Hepatocyte (in vitro differentiated cells): ENCODE results near the gene CDH11. TPM values are rescaled to one million over a fixed set of nuclear protein-coding genes. Genes with fewer than 3 reads are reported as not detected.
A peak's percentile ranks its signal among the peaks of the same experiment; 100 is the strongest.

Experiments
- DNase-seq: peaks from one replicate; pipeline ENCODE4 v3.0.0-alpha.2; 2016; ENCODE audit warnings: low spot score
- H2AFZ ChIP-seq: fragments of 200-600 bp; sonication (generic); 2 replicates; pipeline ENCODE4 v1.6.0; 2016; ENCODE audit warnings: antibody characterized with exemption, mild to moderate bottlenecking
- H3K27ac ChIP-seq: fragments of 200-600 bp; sonication (generic); 2 replicates; pipeline ENCODE4 v1.5.1; 2016; ENCODE audit warnings: mild to moderate bottlenecking
- H3K27me3 ChIP-seq: fragments of 200-600 bp; sonication (generic); 2 replicates; pipeline ENCODE4 v1.6.1; 2016
- H3K36me3 ChIP-seq: fragments of 200-600 bp; sonication (generic); replicated peaks from 2 replicates; pipeline ENCODE4 v1.5.1; 2016; ENCODE audit warnings: low read depth; ENCODE audit not compliant: insufficient read depth
- H3K4me1 ChIP-seq: fragments of 200-600 bp; sonication (generic); 2 replicates; pipeline ENCODE4 v1.5.1; 2016; ENCODE audit warnings: mild to moderate bottlenecking, moderate library complexity; ENCODE audit not compliant: insufficient read depth
- H3K4me2 ChIP-seq: fragments of 200-600 bp; sonication (generic); 2 replicates; pipeline ENCODE4 v1.6.0; 2016
- H3K4me3 ChIP-seq: fragments of 200-600 bp; sonication (generic); 2 replicates; pipeline ENCODE4 v1.5.1; 2016; ENCODE audit warnings: mild to moderate bottlenecking
- H3K79me2 ChIP-seq: fragments of 200-600 bp; sonication (generic); 2 replicates; pipeline ENCODE4 v1.6.0; 2017; ENCODE audit warnings: mild to moderate bottlenecking
- H3K9me2 ChIP-seq: fragments of 200-600 bp; sonication (generic); replicated peaks from 2 replicates; pipeline ENCODE4 v1.6.0; 2017; ENCODE audit warnings: mild to moderate bottlenecking; ENCODE audit not compliant: insufficient read depth
- H3K9me3 ChIP-seq: fragments of 200-600 bp; sonication (generic); 2 replicates; pipeline ENCODE4 v1.5.1; 2016; ENCODE audit warnings: low read depth, mild to moderate bottlenecking
- H4K20me1 ChIP-seq: fragments of 200-600 bp; sonication (generic); 2 replicates; pipeline ENCODE4 v1.6.0; 2016; ENCODE audit warnings: mild to moderate bottlenecking; ENCODE audit not compliant: insufficient read depth, poor library complexity, severe bottlenecking
- CTCF ChIP-seq: fragments of 200-600 bp; sonication (generic); IDR thresholded peaks from 2 replicates; pipeline ENCODE4 v1.5.1; 2016; ENCODE audit warnings: antibody characterized with exemption, mild to moderate bottlenecking; ENCODE audit not compliant: poor library complexity
- EZH2 ChIP-seq: fragments of 200-600 bp; sonication (generic); IDR thresholded peaks from 2 replicates; pipeline ENCODE4 v1.6.1; 2016; ENCODE audit warnings: antibody characterized with exemption, mild to moderate bottlenecking, borderline replicate concordance
- EZH2phosphoT487 ChIP-seq: fragments of 200-600 bp; sonication (generic); IDR thresholded peaks from one replicate; pipeline ENCODE4 v1.6.1; 2018; ENCODE audit warnings: antibody characterized with exemption, mild to moderate bottlenecking, low read depth, moderate library complexity; ENCODE audit not compliant: unreplicated experiment, severe bottlenecking
- WGBS: methylation state at CpG from one replicate; pipeline ENCODE4 v1.1.6; 2016; ENCODE audit warnings: low lambda C conversion rate; ENCODE audit errors: missing lambda C conversion rate; 5-methylcytosine and 5-hydroxymethylcytosine counted together
- polyA plus RNA-seq: library from polyadenylated mRNA; unstranded; fragments of >200 nt; fragmentation: Nextera tagmentation; extraction: Ambion mirVana; gene quantifications from 2 replicates; pipeline ENCODE4 v1.2.1, GENCODE V29; 2016
- total RNA-seq: library from RNA; depleted of rRNA; stranded (reverse); fragments of >200 nt; gene quantifications from 2 replicates; pipeline ENCODE4 v1.2.3, GENCODE V29; 2014

CDH11 gene
- total and polyA plus RNA-seq, 2 experiments from 2014 or later: 148 to 289 TPM

- H3K36me3 ChIP-seq: no peaks in the 10 kb centered on the region
- no peaks in the 10 kb centered on the region for H4K20me1 ChIP-seq
- H3K9me2 ChIP-seq: no peaks in the 10 kb centered on the region
- WGBS: 94% methylated on average over 4 of the region's 4 CpGs
- H3K27me3 ChIP-seq: no peaks in the 10 kb centered on the region
- no peaks in the 10 kb centered on the region for H3K4me1 ChIP-seq
- DNase-seq: no peak
- H3K4me3 ChIP-seq: no peak overlapping the region
- TF ChIP-seq CTCF (no peak), EZH2phosphoT487 (no peak), EZH2 (no peak)
- H3K4me2 ChIP-seq: no peak overlapping the region
- no peaks in the 10 kb centered on the region for H3K79me2 ChIP-seq
- no peak overlapping the region for H2AFZ ChIP-seq
- H3K9me3 ChIP-seq: peaks cover 4% of the 10 kb centered on the region
- no peak overlapping the region for H3K27ac ChIP-seq
Observed at GRCh38 chr16:64926476-64926875, 195.4 kb downstream of the CDH11 start.

GRCh38 chr16:64925166-64925565, 196.7 kb downstream of the CDH11 start:
- Histone ChIP-seq H2AFZ (no peak overlapping the region), H3K79me2 (no peaks in the 10 kb centered on the region), H3K27ac (no peak overlapping the region), H3K4me3 (no peak overlapping the region), H3K27me3 (no peaks in the 10 kb centered on the region), H3K4me1 (no peaks in the 10 kb centered on the region), H3K4me2 (no peak overlapping the region), H3K36me3 (no peaks in the 10 kb centered on the region), H3K9me2 (no peaks in the 10 kb centered on the region), H3K9me3 (peaks cover 4% of the 10 kb centered on the region), H4K20me1 (no peaks in the 10 kb centered on the region)
- TF ChIP-seq EZH2phosphoT487: no peak
- no peak for TF ChIP-seq CTCF
- no peak for TF ChIP-seq EZH2
- no peak for DNase-seq

- Histone ChIP-seq H3K4me2 (no peak overlapping the region), H3K9me3 (peaks cover 4% of the 10 kb centered on the region), H3K79me2 (no peaks in the 10 kb centered on the region), H2AFZ (no peak overlapping the region), H3K4me1 (no peaks in the 10 kb centered on the region), H3K27ac (no peak overlapping the region), H4K20me1 (no peaks in the 10 kb centered on the region), H3K27me3 (no peaks in the 10 kb centered on the region), H3K36me3 (no peaks in the 10 kb centered on the region), H3K9me2 (no peaks in the 10 kb centered on the region), H3K4me3 (no peak overlapping the region)
- DNase-seq: no peak
- TF ChIP-seq EZH2 (no peak), CTCF (no peak), EZH2phosphoT487 (no peak)
- WGBS: 47% methylated on average over 2 of the region's 2 CpGs
Observed at GRCh38 chr16:64924086-64924485, 197.8 kb downstream of the CDH11 start.

- H3K27me3 ChIP-seq: no peaks in the 10 kb centered on the region
- no peak overlapping the region for H3K4me2 ChIP-seq
- H3K36me3 ChIP-seq: no peaks in the 10 kb centered on the region
- H3K4me3 ChIP-seq: no peak overlapping the region
- H4K20me1 ChIP-seq: no peaks in the 10 kb centered on the region
- WGBS: 46% methylated on average over 2 of the region's 2 CpGs
- TF ChIP-seq EZH2 (no peak), CTCF (no peak), EZH2phosphoT487 (no peak)
- H3K9me3 ChIP-seq: no peaks in the 10 kb centered on the region
- peak; percentile 22 for DNase-seq
- no peaks in the 10 kb centered on the region for H3K9me2 ChIP-seq
- no peaks in the 10 kb centered on the region for H3K79me2 ChIP-seq
- no peak overlapping the region for H2AFZ ChIP-seq
- no peaks in the 10 kb centered on the region for H3K4me1 ChIP-seq
- peak overlapping the region; percentile 23 for H3K27ac ChIP-seq
Observed at GRCh38 chr16:64919929-64920607, 201.8 kb downstream of the CDH11 start.
